IMR-90 (cell line): ENCODE measurements around the gene SLC34A2. TPM values are rescaled to one million over a fixed set of nuclear protein-coding genes. Genes with fewer than 3 reads are reported as not detected.

Experiments used
- ATAC-seq: fragments of 200-7000 bp; cut with Tn5 transposase; 2 replicates; pipeline ENCODE4 v1.9.1; 2020; ENCODE audit warnings: low read depth, mild to moderate bottlenecking, moderate library complexity
- BruUV-seq: library from RNA; stranded (reverse); fragments of 400-500 nt; replicated peaks from 2 replicates; lab custom pipeline; 2021; lab: Mats Ljungman, UMichigan
- CTCF ChIA-PET: fragments of 300-600 bp; formaldehyde crosslinking; extraction: SDS; loops from one replicate; lab custom pipeline; 2021; ENCODE audit warnings: antibody characterized with exemption; lab: Yijun Ruan, JAX
- POLR2A ChIA-PET: fragments of 300-600 bp; sonication (Branson Sonifier 250); formaldehyde crosslinking; loops from one replicate; lab custom pipeline; 2022; ENCODE audit warnings: antibody characterized with exemption; ENCODE audit not compliant: unreplicated experiment; lab: Charles Lee
- DNase-seq: peaks from one replicate; pipeline ENCODE4 v3.0.0; 2013
- H2AFZ ChIP-seq: replicated peaks from 2 replicates; pipeline ENCODE3; 2013; ENCODE audit warnings: low read length, mild to moderate bottlenecking; ENCODE audit not compliant: poor library complexity
- H2AK5ac ChIP-seq: 2 replicates; pipeline ENCODE4 v1.6.1; 2013; ENCODE audit warnings: low read depth, low read length, inconsistent platforms
- H2AK9ac ChIP-seq: replicated peaks from 2 replicates; pipeline ENCODE3; 2013; ENCODE audit warnings: mild to moderate bottlenecking, low read depth, low read length, moderate library complexity; ENCODE audit not compliant: poor library complexity
- H2BK120ac ChIP-seq: 2 replicates; pipeline ENCODE4 v1.6.1; 2013; ENCODE audit warnings: low read depth, low read length, inconsistent platforms
- H2BK15ac ChIP-seq: 3 replicates; pipeline ENCODE4 v1.6.1; 2013; ENCODE audit warnings: low read depth, low read length, inconsistent platforms
- H2BK20ac ChIP-seq: 2 replicates; pipeline ENCODE4 v1.6.1; 2013; ENCODE audit warnings: low read depth, mild to moderate bottlenecking, inconsistent platforms, low read length, moderate library complexity
- H2BK5ac ChIP-seq: 2 replicates; pipeline ENCODE4 v1.6.1; 2013; ENCODE audit warnings: mild to moderate bottlenecking, low read depth, low read length, inconsistent platforms; ENCODE audit not compliant: poor library complexity, severe bottlenecking
- H3K14ac ChIP-seq: replicated peaks from 2 replicates; pipeline ENCODE4 v1.6.1; 2013; ENCODE audit warnings: low read depth, low read length, inconsistent platforms
- H3K18ac ChIP-seq: 2 replicates; pipeline ENCODE4 v1.6.1; 2013; ENCODE audit warnings: low read depth, low read length, control low read depth
- H3K23ac ChIP-seq: 2 replicates; pipeline ENCODE4 v1.6.1; 2013; ENCODE audit warnings: low read depth, low read length, inconsistent platforms
- H3K27ac ChIP-seq: 2 replicates; pipeline ENCODE4 v1.5.1; 2013; ENCODE audit warnings: mild to moderate bottlenecking, control low read depth, low read length; ENCODE audit not compliant: insufficient read depth
- H3K27me3 ChIP-seq: 2 replicates; pipeline ENCODE4 v1.6.1; 2013; ENCODE audit warnings: low read length; ENCODE audit not compliant: control insufficient read depth, insufficient read depth
- H3K36me3 ChIP-seq: 2 replicates; pipeline ENCODE4 v1.6.1; 2013; ENCODE audit warnings: low read length, mixed read lengths; ENCODE audit not compliant: control insufficient read depth, insufficient read depth
- H3K4ac ChIP-seq: 2 replicates; pipeline ENCODE4 v1.6.1; 2013; ENCODE audit warnings: low read depth, low read length, inconsistent platforms
- H3K4me1 ChIP-seq: 2 replicates; pipeline ENCODE4 v1.6.1; 2013; ENCODE audit warnings: low read length, mixed read lengths; ENCODE audit not compliant: control insufficient read depth, insufficient read depth
- H3K4me2 ChIP-seq: 2 replicates; pipeline ENCODE4 v1.6.1; 2013; ENCODE audit warnings: low read depth, mild to moderate bottlenecking, control low read depth, low read length, moderate library complexity
- H3K4me3 ChIP-seq: 2 replicates; pipeline ENCODE4 v1.5.1; 2013; ENCODE audit warnings: low read depth, mild to moderate bottlenecking, control low read depth, low read length, moderate library complexity; ENCODE audit not compliant: insufficient read depth
- H3K56ac ChIP-seq: 2 replicates; pipeline ENCODE4 v1.6.1; 2013; ENCODE audit warnings: low read length, inconsistent platforms; ENCODE audit not compliant: insufficient read depth; ENCODE audit errors: extremely low read depth
- H3K79me1 ChIP-seq, 2 experiments: 2 replicates each; pipeline ENCODE4 v1.6.1; 2013; ENCODE audit warnings: low read length in 2 of 2, inconsistent platforms in 1 of 2, low read depth in 1 of 2
- H3K9ac ChIP-seq: 2 replicates; pipeline ENCODE4 v1.6.1; 2013; ENCODE audit warnings: low read depth, low read length, control low read depth
- H3K9me1 ChIP-seq: 2 replicates; pipeline ENCODE4 v1.6.1; 2013; ENCODE audit warnings: low read length, inconsistent platforms; ENCODE audit not compliant: insufficient read depth
- H3K9me3 ChIP-seq: 2 replicates; pipeline ENCODE4 v1.6.1; 2013; ENCODE audit warnings: low read length; ENCODE audit not compliant: control insufficient read depth, insufficient read depth
- H4K20me1 ChIP-seq: 2 replicates; pipeline ENCODE4 v1.6.1; 2013; ENCODE audit warnings: low read length, inconsistent platforms; ENCODE audit not compliant: insufficient read depth
- H4K5ac ChIP-seq: 2 replicates; pipeline ENCODE4 v1.6.1; 2013; ENCODE audit warnings: mild to moderate bottlenecking, low read depth, low read length, control low read depth
- H4K8ac ChIP-seq, 2 experiments: 2 replicates each; pipeline ENCODE4 v1.6.1; 2013; ENCODE audit warnings: low read depth in 2 of 2, low read length in 2 of 2, control low read depth in 1 of 2, inconsistent platforms in 1 of 2
- H4K91ac ChIP-seq: 2 replicates; pipeline ENCODE4 v1.6.1; 2013; ENCODE audit warnings: low read depth, low read length, inconsistent platforms; ENCODE audit not compliant: insufficient read depth
- BHLHE40 ChIP-seq: fragments of 150-350 bp; IDR thresholded peaks from 2 replicates; pipeline ENCODE4 v1.6.1; 2016; ENCODE audit warnings: mild to moderate bottlenecking, low read depth, low read length
- CEBPB ChIP-seq: IDR thresholded peaks from 2 replicates; pipeline ENCODE4 v1.6.1; 2012; ENCODE audit warnings: low read depth, low read length, improper control_type of control experiment
- CHD1 ChIP-seq: IDR thresholded peaks from 2 replicates; pipeline ENCODE4 v1.6.1; 2012; ENCODE audit warnings: low read depth, low read length, improper control_type of control experiment
- CTCF ChIP-seq: conservative IDR thresholded peaks from 2 replicates; pipeline ENCODE4 v1.5.1; 2012; ENCODE audit warnings: mild to moderate bottlenecking, low read depth, low read length, improper control_type of control experiment
- FOS ChIP-seq: fragments of 150-350 bp; IDR thresholded peaks from 2 replicates; pipeline ENCODE4 v1.6.1; 2016; ENCODE audit warnings: low read depth, low read length
- MAZ ChIP-seq: IDR thresholded peaks from 2 replicates; pipeline ENCODE4 v1.6.1; 2012; ENCODE audit warnings: low read depth, mild to moderate bottlenecking, low read length, improper control_type of control experiment, moderate library complexity, borderline replicate concordance
- NFE2L2 ChIP-seq: fragments of 150-350 bp; IDR thresholded peaks from 2 replicates; pipeline ENCODE4 v1.6.1; 2016; ENCODE audit warnings: low read depth, mild to moderate bottlenecking, low read length
- WGBS, 2 experiments: methylation state at CpG; one replicate each; pipeline versions ENCODE4 v1.1.5 to v1.1.7; 2013; ENCODE audit warnings: missing lambda C conversion rate in 2 of 2; ENCODE audit not compliant: insufficient read length in 1 of 2; ENCODE audit errors: extremely low coverage in 2 of 2; 5-methylcytosine and 5-hydroxymethylcytosine counted together
- dilution Hi-C: fragments of 300-500 bp; cut with HindIII; formaldehyde crosslinking; loops from one replicate; pipeline ENCODE4 v1.14.3; 2018; ENCODE audit warnings: low sequenced_read_pairs; ENCODE audit not compliant: unreplicated experiment
- in situ Hi-C: fragments of 300-500 bp; cut with MboI; formaldehyde crosslinking; loops from 3 replicates; pipeline ENCODE4 v1.14.3; 2019; ENCODE audit warnings: low sequenced_read_pairs, inconsistent platforms, mixed read lengths
- intact Hi-C: fragments of 100-400 bp; cut with micrococcal nuclease; formaldehyde crosslinking; loops from 2 replicates; pipeline ENCODE4 v1.10.0; 2022
- polyA plus RNA-seq, 3 experiments: library from polyadenylated mRNA; depleted of rRNA; stranded (reverse); fragments of >200 nt; gene quantifications; 2 replicates each; pipeline ENCODE4 v1.2.3, GENCODE V29; 2012; ENCODE audit warnings: low replicate concordance in 1 of 3
- total RNA-seq: library from RNA; depleted of rRNA; stranded (reverse); fragments of >200 nt; gene quantifications from 2 replicates; pipeline ENCODE4 v1.2.3, GENCODE V29; 2012

The SLC34A2 gene
- total and polyA plus RNA-seq, 2 of the 4 experiments (the other 2 are of a cell fraction) = not detected

- H3K4ac ChIP-seq = no peak overlapping the region
- no peaks in the 10 kb centered on the region for H3K9me1 ChIP-seq
- H3K79me1 ChIP-seq = no peaks in the 10 kb centered on the region
- no peak overlapping the region for H3K14ac ChIP-seq
- H3K27me3 ChIP-seq = no peaks in the 10 kb centered on the region; the same call in 1 of the 2 replicates
- no TSS peak for BruUV-seq
- H2BK120ac ChIP-seq = no peak overlapping the region
- no peak for DNase-seq
- no peak overlapping the region for H2AK9ac ChIP-seq
- no peak overlapping the region for H3K4me2 ChIP-seq
- no peak overlapping the region for H3K4me3 ChIP-seq
- no peaks in the 10 kb centered on the region for H3K36me3 ChIP-seq
- no peak overlapping the region for H4K91ac ChIP-seq
- ChIA-PET POLR2A (no interaction called here), CTCF (no interaction called here)
- H4K5ac ChIP-seq = no peak overlapping the region
- no CpG with 5 or more reads among the region's 5 CpGs for WGBS, 2 experiments
- intact Hi-C loops = no loop called here
- no peak overlapping the region for H2BK20ac ChIP-seq
- no peak overlapping the region for H2BK15ac ChIP-seq
- no peak overlapping the region for H3K56ac ChIP-seq
- H3K27ac ChIP-seq = no peak overlapping the region
- H3K23ac ChIP-seq = no peak overlapping the region
- no peaks in the 10 kb centered on the region for H3K9me3 ChIP-seq
- no peak for ATAC-seq
- no peak overlapping the region for H3K18ac ChIP-seq
- H4K8ac ChIP-seq = no peak overlapping the region
- no peaks in the 10 kb centered on the region for H4K20me1 ChIP-seq
- in situ Hi-C loops = no loop called here
- TF ChIP-seq MAZ (no peak), CEBPB (no peak), FOS (no peak), CHD1 (no peak), CTCF (no peak), NFE2L2 (no peak), BHLHE40 (no peak)
- dilution Hi-C loops = no loop called here
- H2AK5ac ChIP-seq = no peak overlapping the region
- H3K4me1 ChIP-seq = no peaks in the 10 kb centered on the region
- H2BK5ac ChIP-seq = no peak overlapping the region
- no peak overlapping the region for H2AFZ ChIP-seq
- no peak overlapping the region for H3K9ac ChIP-seq
Observed at GRCh38 chr4:25677943-25678342, 22.3 kb downstream of the SLC34A2 start.
